SKM-1 treated with dmso at 0.1 percent for 144 hours (cell line): ENCODE measurements around the gene RANBP6.
"Not testable (repeated sequence)": the region's sequence is repeated elsewhere in the genome, so short reads cannot be mapped to it uniquely, and the experiment has no call there.

Experiments used
- DNase-seq: peaks from one replicate; lab custom pipeline; 2025; ENCODE audit not compliant: unreplicated experiment; lab: John Stamatoyannopoulos, UW

The RANBP6 gene

DNA sequence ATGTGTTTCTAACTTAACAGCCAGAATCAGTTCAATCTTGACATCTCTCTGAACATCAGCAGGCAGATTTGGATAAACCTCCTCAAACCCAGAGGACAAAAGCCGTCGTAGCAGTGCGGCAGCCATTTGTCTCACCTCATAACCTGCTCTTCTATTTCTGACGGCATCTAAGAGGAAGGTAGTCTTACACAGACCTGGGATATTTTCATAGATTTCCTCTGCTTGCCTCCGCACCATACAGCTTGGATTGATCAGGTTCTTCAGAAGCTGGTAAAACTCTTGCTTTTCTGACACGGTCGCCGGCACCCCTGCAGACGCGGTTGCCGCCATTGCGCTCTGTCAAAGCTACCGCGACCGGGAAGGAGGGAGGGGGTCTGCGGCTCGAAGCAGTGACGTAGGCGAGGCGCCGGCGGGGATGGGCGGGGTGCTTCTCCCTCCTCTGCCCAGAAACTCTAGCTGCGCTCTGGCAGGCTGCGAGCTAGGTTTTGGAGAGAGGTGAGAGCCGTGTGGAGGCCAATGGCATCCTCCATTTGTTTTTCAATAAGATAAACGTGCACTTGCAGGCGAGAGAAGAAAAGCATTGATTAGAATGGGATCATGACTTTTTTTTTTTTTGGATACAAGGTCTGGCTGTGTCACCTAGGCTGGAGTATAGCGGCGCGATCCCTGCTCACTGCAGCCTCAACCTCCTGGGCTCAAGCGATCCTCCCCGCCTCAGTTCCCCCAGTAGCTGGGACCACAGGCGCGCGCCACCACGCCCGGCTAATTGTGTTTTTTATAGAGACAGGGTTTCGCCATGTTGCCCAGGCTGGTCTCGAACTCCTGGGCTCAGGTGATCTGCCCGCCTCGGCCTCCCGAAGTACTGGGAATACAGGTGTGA lies at the start of gene RANBP6:
RANBP6 (minus strand) TSS at position 347 of the 880 bp plus-strand sequence; CDS start at position 330, 17 bp downstream.
- DNase-seq = peak; percentile 89

DNA sequence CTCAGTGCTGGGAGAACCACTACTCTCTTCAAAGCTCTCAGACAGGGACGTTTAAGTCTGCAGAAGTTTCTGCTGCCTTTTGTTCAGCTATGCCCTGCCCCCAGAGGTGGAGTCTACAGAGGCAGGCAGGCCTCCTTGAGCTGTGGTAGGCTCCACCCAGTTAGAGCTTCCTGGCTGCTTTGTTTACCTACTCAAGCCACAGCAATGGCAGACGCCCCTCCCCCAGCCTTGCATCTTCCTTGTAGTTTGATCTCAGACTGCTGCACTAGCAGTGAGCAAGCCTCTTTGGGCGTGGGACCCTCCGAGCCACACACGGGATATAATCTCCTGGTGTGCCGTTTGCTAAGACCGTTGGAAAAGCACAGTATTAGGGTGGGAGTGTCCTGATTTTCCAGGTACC lies 47.7 kb upstream of the RANBP6 start:
- DNase-seq = not testable (repeated sequence)

DNA sequence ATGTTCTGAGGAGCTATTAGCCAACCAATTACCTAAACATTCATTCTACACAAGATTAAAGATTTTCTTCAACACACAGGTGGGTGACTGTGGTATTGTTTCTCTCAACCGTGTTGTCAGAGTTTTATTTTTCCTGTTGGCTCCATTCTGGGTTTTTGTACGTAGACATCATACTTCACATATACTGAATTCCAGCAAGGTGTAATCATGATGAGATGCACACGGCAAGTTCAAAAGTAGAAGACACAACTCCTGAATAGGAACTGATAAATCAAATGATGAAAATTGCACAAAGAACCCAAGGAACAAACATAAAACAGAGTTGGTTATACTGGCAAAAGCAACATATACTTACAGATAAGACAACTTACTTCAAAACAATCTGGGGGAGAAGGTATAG lies 40.2 kb upstream of the RANBP6 start:
- DNase-seq = no peak

DNA sequence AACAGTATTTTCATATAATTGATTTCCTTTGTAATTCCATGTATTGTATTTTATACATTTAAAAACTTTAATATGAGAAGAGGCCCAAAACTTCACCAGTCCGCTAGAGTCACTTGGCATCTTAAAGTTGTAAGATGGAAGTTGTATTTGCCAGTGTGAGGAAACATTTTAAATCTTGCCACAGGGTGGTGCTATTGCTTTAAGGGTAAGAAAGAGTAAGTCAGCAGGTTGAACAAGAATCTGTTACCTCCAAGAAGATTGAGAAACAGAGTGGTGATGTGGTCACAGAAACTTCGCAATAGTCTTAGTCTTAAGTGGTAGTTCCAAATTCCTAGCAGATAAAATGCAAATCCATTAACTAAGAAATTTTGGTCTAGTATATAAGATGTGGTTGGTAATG lies 39.8 kb upstream of the RANBP6 start:
- DNase-seq = peak; percentile 91

DNA sequence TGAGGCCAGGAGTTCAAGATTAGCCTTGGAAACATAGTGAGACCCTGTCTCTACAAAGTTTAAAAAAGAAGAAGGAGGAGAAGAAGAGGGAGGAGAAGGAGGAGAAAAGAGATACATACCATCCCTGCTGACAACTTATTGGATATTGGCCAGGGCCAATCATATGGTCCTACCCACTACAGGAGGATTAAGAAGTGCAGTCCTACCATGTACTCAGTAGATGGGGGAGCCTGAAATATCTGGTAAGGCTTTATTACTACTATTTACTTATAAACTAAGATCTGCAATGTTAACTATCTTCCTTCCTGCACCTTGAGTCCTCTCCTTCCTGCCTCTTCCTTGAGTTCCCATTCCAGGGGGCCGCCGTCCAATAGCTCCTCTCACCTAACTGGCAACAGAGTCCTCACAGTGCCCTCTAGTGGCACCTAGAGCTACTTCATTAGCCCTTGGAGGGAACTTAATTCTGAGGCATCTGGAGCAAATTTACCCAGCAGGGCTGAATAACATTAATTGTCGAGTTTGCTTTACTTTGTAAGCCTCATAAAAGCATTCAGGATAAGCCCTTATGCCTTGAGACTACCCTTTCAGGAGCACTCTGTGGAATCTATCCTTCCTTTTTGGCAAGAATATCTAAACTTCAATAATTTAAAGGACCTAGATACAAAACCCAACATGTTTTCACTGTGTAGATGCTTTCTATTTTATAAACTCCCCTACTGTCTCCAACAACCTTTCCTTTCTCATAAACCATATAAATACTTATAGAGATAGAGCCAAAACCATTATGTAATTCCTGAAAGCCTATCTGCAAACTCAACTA lies 39.1 kb upstream of the RANBP6 start:
- DNase-seq = peak; percentile 74

DNA sequence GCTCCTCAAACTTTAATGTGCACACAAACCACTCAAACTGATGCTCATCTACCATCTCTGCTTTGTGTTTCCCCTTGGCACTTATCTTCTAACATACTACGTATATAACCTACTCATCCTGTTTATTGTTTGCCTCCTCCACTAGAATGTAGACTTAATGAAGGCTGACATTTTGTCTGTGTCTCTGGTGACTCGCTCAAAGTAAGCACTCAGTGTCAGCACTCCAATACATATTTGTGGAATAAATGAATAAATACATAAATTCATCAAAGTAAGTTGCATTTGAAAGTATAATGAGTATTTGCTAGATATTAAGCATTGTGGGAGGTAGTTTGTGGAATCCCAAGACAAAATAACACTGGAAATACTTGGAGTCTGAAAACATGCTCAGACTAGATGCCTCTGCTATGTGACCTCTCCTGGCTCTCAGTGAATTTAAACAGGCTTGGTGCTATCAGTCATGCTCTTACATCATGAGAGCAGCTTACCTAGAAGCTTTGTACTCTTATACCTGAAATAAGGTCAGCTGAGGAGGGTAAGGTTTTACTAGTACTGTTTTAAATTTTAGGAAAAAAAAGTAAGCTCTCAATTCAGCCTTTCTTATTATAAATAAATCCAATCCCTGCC lies 37.0 kb upstream of the RANBP6 start:
- DNase-seq = no peak

DNA sequence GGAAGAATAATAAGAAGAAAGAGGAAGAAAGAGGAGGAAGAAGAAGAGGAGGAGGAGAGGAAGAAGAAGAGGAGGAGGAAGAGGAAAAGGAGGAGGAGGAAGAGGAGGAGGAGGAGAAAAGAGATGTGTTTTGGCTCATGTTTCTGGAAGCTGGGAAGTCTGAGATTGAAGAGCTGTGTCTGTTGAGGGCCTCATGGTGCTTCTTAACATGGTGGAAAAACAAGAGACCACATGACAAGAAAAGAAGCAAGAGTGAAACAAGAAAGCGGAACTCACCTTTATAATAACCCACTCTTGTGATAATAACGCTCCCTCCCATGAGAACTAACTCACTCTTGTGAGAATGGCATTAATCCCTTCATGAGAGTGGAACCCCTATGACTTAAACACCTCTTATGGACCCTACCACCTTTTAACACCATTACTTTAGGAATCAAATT lies 36.1 kb upstream of the RANBP6 start:
- DNase-seq = no peak

DNA sequence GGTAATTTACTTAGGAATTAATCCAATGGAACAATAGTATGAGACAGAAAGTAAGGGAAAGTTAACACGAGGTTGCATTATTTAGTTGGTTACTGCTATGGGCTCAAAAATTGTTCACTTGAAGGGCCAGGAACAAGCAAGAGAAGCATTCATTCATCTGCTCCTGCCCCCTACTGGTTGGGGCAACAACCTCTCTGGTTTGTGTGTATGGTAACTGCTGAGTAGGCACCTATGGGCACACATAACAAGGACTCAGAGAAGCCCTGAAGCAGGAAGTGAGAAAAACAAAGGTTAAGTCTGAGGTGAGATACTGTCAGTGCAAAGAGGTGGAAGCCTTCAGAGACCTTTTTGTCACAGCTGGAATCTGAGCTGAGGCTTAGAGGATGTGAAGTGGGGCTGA lies 34.4 kb upstream of the RANBP6 start:
- DNase-seq = no peak

DNA sequence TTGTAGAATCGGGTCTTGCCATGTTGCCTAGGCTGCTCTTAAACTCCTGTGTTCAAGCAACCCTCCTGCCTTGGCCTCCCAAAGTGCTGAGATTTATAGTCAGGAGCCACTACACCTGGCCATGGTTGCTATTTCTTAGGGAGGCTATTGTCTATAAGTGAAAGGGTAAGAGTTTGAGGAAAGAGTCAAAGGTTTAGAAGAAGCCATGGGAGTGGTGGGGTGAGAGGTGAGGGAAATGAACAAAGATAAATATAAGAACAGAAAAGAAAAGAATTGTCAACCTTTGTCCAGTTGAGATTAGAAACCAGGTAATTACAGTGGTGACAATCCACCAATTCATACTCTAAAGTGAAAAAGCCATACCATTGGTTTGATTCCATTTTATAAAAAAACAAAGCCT lies 32.6 kb upstream of the RANBP6 start:
- DNase-seq = no peak

DNA sequence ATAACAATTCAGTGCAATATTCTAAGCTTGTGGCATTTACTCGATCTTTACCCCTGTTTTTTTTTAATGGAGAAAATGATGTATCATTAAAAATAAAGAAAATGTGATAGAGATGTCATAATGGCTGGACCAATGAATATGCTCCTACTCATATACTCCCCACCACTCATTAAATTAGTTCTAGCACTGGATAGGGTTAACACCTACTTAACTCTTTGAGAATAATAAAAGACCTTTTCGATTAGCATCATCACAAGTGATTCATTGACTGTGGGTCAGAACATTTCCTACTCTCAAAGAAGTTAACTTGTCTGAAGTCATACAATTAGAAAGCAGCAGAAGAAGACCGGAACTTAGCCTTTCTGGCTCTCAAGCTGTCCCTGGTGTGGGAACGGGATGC lies 31.6 kb upstream of the RANBP6 start:
- DNase-seq = no peak

DNA sequence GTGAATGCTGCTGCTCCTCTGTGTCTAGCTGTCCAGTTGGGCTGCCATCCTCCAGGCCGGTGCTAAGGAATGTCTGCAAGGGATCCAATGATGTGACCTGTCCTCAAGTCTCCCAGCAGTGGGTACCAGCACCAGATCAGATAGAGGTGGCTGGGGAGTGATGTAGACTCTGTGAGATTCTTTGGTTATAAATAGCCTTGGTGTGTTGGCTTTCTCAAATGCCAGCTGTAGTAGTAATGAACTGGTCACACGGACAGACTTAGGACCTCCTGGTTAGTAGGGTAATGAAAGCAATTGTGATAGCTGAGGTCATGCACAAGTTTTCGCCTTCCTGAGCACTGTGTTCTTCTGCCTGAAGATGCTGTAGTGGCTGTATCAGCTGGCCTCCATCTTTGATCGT lies 29.9 kb upstream of the RANBP6 start:
- no peak for DNase-seq

DNA sequence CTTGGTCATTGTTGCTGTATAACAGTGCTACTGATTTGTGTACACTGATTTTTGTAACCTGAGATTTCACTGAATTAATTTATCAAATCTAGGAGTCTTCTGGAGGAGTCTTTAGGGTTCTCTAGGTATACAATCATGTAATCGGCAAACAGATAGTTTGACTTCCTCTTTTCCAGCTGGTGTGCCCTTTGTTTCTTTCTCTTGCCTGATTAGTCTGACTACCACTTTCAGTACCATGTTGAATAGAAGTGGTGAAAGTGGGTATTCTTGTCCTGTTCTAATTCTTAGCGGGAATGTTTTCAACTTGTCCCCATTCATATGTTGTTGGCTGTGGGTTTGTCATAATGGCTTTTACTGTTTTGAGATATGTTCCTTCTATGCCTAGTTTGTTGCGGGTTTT lies 24.7 kb upstream of the RANBP6 start:
- DNase-seq = no peak

DNA sequence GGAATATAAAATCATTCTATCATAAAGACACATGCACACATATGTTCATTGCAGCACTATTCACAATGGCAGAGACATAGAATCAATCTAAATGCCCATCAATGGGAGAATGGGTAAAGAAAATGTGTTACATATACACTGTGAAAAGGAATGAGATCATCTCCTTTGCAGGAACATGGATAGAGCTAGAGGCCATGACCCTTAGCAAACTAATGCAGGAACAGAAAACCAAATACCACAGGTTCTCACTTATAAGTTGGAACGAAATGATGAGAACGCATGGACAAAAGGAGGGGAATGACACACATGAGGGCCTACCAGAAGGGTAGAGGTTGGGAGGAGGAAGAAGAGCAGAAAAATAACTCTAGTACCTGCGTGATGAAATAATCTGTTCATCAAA lies 21.0 kb upstream of the RANBP6 start:
- DNase-seq = no peak

DNA sequence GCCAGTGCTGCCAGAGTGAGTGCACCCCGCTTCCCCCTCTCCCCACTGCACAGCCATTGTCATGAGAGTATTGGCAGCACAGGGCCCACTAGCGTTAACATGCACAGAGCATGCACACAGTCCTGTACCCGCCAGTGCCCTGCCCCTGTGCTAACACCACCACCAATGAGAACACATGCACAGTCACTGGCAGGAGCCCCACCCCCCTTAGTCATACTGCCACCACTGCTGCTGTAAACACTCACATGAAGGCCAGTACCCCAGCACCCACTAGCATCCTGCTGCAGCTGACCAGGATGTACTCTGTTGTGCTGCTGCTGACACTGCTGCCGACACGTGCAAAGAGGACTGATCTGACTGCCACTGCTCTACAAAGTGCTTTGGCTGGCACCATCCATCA lies 19.5 kb upstream of the RANBP6 start:
- no peak for DNase-seq

DNA sequence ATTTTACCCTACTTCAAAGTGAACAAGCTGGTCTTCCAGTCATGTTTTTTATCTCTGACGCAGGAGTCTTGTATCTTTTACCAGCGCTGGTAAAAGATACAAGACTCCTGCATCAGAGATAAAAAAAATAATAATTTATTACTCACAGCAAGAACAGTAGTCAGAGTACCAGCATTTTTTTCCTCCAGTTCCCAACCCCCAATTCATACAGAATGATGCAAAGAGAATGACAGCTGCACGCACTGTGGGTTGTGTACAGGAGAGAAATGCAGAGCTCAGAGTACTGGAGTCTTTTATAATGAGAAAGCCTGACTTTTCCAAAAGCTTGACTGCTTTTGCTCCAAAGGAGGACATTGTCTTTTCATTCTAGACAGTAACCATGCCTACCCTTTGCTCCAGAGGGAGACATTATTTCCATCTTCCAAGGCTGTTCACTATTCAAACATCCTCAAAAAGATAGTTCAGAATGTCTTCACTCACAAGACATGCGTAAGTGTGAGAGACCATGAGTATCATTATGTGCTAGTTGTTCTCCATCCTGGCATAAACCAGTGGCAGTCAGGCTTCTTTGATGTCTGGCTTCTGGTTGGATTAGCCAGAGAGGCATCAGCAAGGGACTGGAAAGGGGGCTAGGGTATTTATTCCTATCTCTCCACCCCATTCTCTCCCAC lies 14.3 kb upstream of the RANBP6 start:
- no peak for DNase-seq

DNA sequence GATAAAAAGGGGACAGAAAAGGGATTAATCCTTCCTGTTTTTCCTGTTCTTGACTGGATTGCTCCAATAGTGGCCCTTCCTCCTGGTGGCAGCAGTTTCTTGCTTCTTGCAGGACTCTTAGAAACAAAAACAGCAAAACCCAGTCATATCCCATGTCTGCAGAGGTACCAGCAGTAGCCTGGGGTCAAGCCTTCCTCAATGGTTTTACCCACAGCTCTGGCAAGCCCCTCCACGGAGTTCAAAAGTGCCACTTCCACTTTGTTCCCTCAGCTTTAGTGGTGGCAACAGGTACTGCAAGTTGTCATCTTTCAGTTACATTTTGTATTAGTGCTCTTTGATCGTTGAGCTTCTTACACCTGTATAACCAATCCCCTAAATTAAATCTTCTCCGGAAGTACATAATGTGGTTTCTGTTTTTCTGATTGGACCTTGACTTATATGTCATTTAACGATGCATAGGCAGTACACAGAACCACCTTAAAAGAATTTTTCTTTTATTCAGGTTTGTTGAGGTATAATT lies 8.7 kb upstream of the RANBP6 start:
- peak; percentile 28 for DNase-seq

DNA sequence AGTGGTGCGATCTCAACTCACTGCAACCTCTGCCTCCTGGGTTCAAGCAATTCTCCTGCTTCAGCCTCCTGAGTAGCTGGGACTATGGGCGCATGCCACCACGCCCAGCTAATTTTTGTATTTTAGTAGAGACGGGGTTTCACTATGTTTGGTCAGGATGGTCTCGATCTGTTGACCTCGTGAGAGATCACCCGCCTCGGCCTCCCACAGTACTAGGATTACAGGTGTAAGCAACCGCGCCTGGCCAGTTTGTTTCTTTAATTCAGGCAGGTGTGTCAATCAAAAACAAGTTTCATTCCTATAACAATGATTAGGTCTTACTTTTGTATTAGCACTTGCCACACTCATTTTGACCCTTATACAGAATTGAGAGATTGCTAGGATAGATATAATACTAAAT lies 1.6 kb upstream of the RANBP6 start:
- not testable (repeated sequence) for DNase-seq

DNA sequence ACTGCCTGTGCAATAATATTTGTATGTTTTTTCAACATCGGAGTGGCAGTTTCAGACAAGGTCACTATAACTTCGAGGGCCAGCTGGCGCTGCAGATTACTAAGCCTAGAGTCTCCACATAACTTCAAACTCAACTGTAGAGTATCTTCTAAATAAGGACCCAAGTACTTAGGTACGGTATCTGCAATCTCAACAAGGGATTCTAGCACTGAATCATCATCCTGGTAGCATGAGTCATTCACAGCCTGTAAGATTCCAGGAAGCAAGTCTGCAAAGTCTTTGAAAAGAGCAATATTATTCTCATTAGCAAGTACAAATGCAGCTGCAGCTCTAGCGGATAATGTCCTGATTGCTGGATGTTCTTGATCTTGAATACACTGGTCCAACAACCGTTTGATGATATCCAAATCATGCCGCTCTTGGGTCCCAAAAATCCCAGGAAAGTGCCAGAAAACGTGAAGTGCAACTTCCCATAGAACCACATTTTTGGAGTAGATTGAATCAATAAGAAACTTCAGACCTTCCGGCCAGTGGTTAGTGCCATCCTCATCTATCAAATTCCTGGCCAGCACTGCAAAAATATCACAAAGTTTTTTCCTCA lies 654 bp downstream of the RANBP6 start:
- no peak for DNase-seq

DNA sequence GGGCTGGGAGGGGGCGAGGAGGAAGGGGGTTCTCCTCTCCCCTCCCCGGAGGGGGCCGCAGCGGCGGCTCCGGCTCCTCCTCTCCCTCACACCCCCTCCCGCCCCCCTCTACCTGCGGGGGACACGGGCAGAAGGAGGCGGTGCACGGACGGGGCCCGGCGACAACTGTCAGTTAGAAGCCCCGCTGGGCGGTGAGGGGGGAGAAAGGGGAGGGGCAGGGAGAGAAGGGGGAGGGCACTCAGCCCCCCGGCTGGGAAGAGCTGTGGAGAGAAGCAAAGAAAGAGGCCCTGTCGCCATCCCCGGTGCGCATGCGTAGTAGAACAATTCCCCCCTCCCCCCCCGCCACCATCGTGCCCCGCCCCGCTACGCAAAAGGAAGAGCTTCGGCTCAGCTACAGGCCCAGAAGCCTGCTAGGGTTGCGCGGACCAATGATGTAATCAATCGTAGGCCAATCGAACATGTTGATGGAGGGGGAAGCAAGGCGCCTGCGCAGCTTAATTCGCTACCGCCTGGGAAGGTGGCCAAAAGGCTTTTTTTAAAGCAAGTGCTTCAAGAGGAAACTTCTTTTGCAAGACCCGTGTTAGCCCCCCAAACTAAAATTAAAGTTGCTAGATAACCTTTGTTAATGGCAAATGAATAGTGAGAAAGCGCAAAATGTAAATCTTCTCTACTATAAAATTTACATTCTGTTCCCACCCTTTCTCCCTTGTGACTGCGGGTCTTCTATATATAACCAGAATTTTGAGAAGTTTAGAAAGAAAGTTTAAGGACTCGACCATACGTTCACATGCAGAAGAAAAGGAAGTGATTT lies 7.0 kb downstream of the RANBP6 start:
- DNase-seq = peak; percentile 95

DNA sequence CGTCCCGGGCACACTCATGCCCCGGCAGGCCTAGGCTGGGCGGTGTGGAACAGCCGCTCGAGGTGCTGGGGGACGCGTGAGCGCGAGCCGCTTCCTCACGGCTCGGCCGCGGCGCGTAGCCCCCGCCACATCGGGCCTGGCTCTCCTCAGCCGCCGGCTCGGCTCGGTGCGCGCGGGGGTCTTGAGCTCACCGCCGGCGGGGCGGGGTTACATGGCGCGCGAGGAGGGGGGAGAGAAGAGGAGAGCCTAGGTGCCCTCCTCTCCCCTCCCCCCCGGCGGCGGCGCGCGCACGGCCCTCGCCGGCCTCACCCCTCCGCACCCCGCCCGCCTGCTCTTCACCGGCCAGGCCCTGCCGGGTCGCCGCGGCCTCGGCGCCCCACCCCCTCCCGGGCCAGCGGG lies 7.7 kb downstream of the RANBP6 start:
- DNase-seq = peak; percentile 52
